HCT116 (cell line): ENCODE results near the gene KRT6A.

Experiments
- EZH2phosphoT487 ChIP-seq: fragments of 200-600 bp; IDR thresholded peaks from 2 replicates; pipeline ENCODE4 v1.6.1; 2018; ENCODE audit warnings: antibody characterized with exemption, borderline replicate concordance
- POLR2A ChIP-seq: IDR thresholded peaks from 2 replicates; pipeline ENCODE4 v1.7.0; 2011; ENCODE audit warnings: borderline replicate concordance; ENCODE audit not compliant: insufficient read depth, insufficient read length; ENCODE audit errors: extremely low read depth
- POLR2AphosphoS5 ChIP-seq: IDR thresholded peaks from 2 replicates; pipeline ENCODE4 v1.6.1; 2011; ENCODE audit warnings: mild to moderate bottlenecking, low read depth, low read length, moderate library complexity
- SIN3A ChIP-seq: IDR thresholded peaks from 2 replicates; pipeline ENCODE4 v1.6.1; 2012; ENCODE audit warnings: low read depth
- TCF7L2 ChIP-seq: IDR thresholded peaks from 2 replicates; pipeline ENCODE4 v1.7.0; 2011; ENCODE audit warnings: borderline replicate concordance, inconsistent platforms; ENCODE audit not compliant: insufficient read depth, insufficient read length; ENCODE audit errors: extremely low read depth
- ZFX ChIP-seq: fragments of 450-650 bp; IDR thresholded peaks from 2 replicates; pipeline ENCODE4 v1.6.1; 2017
- ZNF274 ChIP-seq: fragments of 200-500 bp; sonication (Bioruptor generic); IDR thresholded peaks from 2 replicates; pipeline ENCODE4 v1.6.1; 2014; ENCODE audit warnings: mild to moderate bottlenecking, low read depth, low read length, inconsistent platforms
- TF ChIP-seq, protein P1 (sequence below), 3 experiments: fragments of 200-600 bp in 1 of 3; sonication (generic) in 1 of 3; IDR thresholded peaks in 2 of 3; conservative IDR thresholded peaks in 1 of 3; 2 replicates each; pipeline ENCODE4 v1.5.1; 2012 to 2017; ENCODE audit warnings: low read depth in 2 of 3, low read length in 2 of 3, antibody characterized with exemption in 1 of 3, borderline replicate concordance in 1 of 3, control low read depth in 1 of 3, mild to moderate bottlenecking in 1 of 3, mixed read lengths in 1 of 3, mixed run types in 1 of 3, moderate library complexity in 1 of 3; ENCODE audit not compliant: insufficient read depth in 1 of 3
- TF ChIP-seq, protein P2 (sequence below): IDR thresholded peaks from 2 replicates; pipeline ENCODE4 v1.6.1; 2012
- TF ChIP-seq, protein P3 (sequence below): IDR thresholded peaks from 2 replicates; pipeline ENCODE4 v1.6.1; 2012; ENCODE audit warnings: low read depth

DNA sequence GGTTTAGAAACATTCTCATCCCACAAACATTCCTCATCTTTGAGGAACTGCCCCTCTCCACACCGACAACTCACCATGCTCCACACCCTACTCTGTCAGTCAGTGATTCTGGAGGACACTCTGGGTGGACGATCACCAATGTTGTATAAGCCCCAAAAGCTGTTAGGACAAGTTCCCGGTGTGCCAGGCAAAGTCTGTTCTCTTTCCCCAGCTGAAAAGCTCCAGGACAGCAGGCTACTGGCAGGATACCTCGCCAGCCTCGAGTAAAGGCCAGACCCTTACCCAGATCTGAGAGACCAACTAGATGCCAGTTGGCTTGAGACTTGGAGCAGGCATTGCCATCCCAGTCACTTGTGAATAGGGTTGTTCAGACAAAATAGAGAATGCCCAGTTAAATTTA is 15.2 kb upstream of the KRT6A start:
- TF ChIP-seq TCF7L2 (no peak), EZH2phosphoT487 (no peak), ZNF274 (no peak), POLR2AphosphoS5 (no peak), POLR2A (no peak), SIN3A (no peak), ZFX (no peak)
- TF ChIP-seq, protein P1, sequence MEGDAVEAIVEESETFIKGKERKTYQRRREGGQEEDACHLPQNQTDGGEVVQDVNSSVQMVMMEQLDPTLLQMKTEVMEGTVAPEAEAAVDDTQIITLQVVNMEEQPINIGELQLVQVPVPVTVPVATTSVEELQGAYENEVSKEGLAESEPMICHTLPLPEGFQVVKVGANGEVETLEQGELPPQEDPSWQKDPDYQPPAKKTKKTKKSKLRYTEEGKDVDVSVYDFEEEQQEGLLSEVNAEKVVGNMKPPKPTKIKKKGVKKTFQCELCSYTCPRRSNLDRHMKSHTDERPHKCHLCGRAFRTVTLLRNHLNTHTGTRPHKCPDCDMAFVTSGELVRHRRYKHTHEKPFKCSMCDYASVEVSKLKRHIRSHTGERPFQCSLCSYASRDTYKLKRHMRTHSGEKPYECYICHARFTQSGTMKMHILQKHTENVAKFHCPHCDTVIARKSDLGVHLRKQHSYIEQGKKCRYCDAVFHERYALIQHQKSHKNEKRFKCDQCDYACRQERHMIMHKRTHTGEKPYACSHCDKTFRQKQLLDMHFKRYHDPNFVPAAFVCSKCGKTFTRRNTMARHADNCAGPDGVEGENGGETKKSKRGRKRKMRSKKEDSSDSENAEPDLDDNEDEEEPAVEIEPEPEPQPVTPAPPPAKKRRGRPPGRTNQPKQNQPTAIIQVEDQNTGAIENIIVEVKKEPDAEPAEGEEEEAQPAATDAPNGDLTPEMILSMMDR (IDR thresholded peaks at IDR 0.05 in 2 of 3, conservative IDR thresholded peaks at IDR 0.05 in 1 of 3; ENCODE audit: borderline replicate concordance in 1 of 3, insufficient read depth in 1 of 3, low read depth in 2 of 3, low read length in 2 of 3): no peak
- TF ChIP-seq, protein P2, sequence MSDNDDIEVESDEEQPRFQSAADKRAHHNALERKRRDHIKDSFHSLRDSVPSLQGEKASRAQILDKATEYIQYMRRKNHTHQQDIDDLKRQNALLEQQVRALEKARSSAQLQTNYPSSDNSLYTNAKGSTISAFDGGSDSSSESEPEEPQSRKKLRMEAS: no peak
- TF ChIP-seq, protein P3, sequence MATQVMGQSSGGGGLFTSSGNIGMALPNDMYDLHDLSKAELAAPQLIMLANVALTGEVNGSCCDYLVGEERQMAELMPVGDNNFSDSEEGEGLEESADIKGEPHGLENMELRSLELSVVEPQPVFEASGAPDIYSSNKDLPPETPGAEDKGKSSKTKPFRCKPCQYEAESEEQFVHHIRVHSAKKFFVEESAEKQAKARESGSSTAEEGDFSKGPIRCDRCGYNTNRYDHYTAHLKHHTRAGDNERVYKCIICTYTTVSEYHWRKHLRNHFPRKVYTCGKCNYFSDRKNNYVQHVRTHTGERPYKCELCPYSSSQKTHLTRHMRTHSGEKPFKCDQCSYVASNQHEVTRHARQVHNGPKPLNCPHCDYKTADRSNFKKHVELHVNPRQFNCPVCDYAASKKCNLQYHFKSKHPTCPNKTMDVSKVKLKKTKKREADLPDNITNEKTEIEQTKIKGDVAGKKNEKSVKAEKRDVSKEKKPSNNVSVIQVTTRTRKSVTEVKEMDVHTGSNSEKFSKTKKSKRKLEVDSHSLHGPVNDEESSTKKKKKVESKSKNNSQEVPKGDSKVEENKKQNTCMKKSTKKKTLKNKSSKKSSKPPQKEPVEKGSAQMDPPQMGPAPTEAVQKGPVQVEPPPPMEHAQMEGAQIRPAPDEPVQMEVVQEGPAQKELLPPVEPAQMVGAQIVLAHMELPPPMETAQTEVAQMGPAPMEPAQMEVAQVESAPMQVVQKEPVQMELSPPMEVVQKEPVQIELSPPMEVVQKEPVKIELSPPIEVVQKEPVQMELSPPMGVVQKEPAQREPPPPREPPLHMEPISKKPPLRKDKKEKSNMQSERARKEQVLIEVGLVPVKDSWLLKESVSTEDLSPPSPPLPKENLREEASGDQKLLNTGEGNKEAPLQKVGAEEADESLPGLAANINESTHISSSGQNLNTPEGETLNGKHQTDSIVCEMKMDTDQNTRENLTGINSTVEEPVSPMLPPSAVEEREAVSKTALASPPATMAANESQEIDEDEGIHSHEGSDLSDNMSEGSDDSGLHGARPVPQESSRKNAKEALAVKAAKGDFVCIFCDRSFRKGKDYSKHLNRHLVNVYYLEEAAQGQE: no peak
